NK-92 treated with Interleukin-12 subunit alpha and Interleukin-12 subunit beta, amount 100 ng/mL, for 24 hours (cell line): Measurements from ENCODE around the gene CRYM.
"Not testable (repeated sequence)": the region's sequence is repeated elsewhere in the genome, so short reads cannot be mapped to it uniquely, and the experiment has no call there.

Experiments
- DNase-seq: peaks from one replicate; lab custom pipeline; 2025; lab: John Stamatoyannopoulos, UW

The CRYM gene

GRCh38 chr16:21279501-21279900 is 1.4 kb upstream of the CRYM start:
- no peak for DNase-seq

GRCh38 chr16:21277045-21277926 is 804 bp downstream of the CRYM start:
- DNase-seq: no peak

GRCh38 chr16:21276090-21276489 is 2.0 kb downstream of the CRYM start:
- no peak for DNase-seq

GRCh38 chr16:21275529-21275928 is 2.6 kb downstream of the CRYM start:
- no peak for DNase-seq

- DNase-seq: no peak
These were observed 3.8 kb downstream of the CRYM start for GRCh38 chr16:21274172-21274726.

GRCh38 chr16:21272763-21273162 is 5.3 kb downstream of the CRYM start:
- DNase-seq: not testable (repeated sequence)

DNA sequence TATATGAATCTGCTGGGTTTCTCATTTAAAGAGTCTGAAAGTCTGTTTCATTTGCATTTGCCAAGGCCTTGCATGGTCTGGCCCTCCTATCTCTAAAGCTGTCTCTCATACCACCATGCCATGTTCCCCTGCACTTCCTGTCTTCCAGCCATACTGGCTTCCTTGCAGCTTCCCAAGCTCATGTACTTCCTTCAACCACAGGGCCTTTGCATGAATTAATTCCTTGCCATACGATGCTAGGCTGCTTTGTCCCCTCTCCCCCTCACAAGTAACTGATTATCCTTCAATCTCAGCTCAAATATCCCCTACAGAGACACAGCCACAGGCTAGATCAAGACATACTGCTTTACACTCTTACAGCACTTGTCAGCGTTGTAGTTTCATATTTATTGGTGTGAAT is 5.8 kb downstream of the CRYM start:
- no peak for DNase-seq

DNA sequence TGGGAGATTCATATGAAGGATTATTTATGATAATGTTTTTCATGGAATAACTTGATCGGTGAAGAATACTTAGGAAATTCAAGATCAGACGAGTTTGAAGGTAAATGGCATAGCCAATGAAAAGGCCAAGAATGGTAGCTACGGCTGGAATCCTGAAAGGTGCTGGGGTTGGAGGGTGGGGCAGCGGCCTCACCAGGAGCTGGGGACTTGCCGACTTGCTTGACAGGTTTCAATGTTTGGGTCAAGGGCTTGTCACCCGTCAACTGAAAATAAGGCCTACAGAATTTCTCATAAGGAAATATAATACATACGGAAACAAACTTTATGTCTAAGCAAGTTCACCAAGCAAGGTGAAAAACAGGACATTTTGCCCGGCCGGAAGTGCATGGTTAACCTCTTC is 9.9 kb downstream of the CRYM start:
- no peak for DNase-seq

GRCh38 chr16:21267298-21267697 is 10.8 kb downstream of the CRYM start:
- DNase-seq: no peak

DNA sequence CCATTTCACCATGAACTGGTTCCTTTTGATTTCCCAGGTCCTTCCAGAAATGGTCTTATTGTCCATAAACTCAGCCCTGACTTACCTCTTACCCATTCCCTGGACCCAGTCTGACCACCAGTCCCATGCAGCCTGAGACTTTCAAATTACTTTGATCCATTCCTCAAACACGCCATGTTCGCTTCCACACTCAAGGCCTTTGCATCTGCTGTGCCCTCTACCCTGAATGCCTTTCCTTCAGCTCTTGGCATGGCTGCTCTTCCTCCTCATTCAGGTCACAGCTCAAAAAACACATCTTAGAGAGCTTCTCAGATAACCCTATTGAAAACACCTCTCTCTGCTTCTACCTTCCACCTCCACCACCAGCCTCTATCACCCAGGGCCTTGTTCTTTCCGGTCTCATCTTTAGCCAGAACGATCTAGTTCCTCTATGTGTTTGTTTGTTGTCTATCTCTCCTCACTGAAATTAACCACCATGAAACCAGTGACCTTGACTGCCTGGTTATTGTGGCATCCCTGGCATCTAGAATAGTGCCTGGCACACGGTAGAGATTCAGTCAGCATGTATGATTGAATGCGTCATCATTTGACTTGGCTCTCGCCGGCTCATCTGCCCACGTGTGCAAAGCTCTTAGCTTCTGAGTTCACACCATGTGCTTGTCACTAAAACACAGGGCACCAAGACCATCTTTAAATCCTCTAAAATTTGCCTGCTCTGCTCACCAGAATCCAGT is 12.8 kb downstream of the CRYM start:
- no peak for DNase-seq

GRCh38 chr16:21264571-21265036 is 13.5 kb downstream of the CRYM start:
- DNase-seq: no peak

DNA sequence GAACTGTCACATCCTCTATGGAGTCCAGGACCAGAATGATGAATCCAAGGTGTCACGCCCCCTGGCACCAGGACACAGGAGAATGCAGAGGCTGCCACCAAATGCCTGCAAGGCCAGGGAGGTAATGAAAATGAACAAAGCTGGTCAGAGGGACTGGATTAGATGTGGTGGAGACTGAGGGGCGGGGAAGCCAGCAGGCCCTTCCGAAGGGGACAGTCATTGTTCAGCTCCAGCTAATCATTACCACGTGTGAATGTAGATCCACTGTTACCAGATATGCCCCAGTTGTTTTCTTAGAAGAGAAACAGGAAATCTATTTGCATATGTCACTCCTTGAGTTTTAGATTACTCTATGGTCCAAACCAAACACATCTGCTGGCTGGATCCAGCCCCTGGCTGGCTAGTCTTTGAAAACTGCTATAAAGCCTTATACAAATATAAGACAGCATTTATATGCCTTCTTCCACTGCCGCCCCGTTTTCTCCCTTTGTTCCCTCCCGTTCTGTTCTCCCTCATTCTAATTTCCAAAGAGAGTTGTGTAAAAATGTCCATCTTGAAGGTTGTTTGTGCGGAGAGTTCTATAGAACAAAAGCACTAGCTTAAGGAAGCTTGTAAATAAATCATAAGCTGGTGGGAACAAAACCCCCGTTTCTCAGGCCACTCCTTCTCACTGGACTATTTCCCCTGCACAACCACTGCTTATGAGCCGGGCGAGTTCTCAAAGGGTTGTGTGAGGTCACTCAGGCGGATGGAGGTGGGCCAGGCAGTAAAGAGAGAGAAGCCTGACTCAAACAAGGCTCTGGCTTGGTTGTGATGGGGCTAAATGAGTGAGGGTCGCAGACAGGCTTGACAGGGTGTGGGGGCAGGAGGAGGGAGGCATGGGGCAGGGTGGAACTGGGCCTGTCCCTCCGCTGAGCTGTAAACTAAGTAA is 14.2 kb downstream of the CRYM start:
- DNase-seq: no peak

GRCh38 chr16:21262779-21263639 is 15.1 kb downstream of the CRYM start:
- no peak for DNase-seq

DNA sequence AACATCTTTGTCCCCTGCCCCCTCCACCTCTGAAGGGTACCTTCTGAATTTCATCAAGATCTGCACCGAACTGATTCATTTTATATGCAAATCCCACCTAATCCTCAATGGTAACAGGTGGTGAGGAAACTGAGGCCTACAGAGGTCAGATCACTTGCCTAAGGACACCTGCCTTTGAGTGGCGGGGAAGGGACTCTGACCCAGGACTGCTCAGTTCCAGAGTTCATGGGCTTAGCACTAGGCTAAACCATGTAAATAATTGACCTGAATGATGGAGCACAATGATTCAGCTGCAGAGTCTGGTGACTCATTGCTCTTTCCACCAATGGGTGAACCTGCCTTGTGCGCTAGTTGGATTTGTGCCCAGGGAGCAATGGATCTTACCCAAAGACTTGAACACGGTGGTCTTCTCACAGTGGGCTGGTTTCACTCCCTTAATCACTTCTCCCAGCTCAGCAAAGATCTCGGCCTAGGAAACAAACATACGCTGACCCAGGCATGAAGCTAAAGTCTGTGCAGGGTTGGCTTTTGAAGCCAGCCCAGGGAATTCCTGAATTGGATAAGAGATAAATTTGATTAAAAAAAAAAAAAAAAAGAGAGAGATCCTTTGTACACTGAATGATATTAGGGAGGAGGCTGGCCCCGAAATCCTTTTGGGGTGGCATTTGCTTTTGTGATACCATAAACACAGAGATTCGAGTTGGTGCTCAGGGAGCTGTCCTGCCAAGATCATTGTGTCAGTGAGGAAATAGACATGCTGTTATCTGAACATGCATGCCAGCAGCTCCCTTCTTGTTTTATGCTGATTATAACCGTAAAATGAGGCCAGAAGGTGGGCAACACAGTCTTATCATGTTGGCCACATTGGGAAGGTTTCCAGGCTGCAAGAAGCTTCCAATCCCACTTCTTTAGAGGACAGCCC is 17.0 kb downstream of the CRYM start:
- DNase-seq: no peak

- no peak for DNase-seq
These were observed 20.8 kb downstream of the CRYM start for GRCh38 chr16:21257284-21257683.

DNA sequence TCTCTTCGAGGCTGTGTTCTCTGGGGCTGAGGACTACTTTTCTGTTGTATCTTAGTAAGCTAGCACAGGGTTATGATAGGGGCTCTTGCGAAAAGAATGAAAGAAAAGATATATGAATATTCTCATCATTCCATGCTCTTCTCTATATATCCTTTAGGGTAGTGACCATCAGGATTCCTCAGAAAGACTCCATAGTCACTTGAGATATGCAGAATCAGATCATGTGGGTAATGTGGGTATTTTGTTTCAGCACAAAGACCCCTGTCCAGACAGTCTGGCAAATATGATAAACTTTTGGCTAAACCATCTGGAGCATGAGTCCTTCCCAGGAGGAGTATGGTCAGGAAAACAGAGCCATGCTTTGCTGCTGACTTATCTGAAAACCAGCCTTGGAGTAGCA is 21.5 kb downstream of the CRYM start:
- DNase-seq: no peak

GRCh38 chr16:21253470-21253869 is 24.6 kb downstream of the CRYM start:
- no peak for DNase-seq

GRCh38 chr16:21250072-21250923 is 27.8 kb downstream of the CRYM start:
- DNase-seq: no peak

- not testable (repeated sequence) for DNase-seq
These were observed 29.9 kb downstream of the CRYM start for GRCh38 chr16:21248179-21248578.
